HCT116 (cell line): ENCODE measurements around the gene PDE4B. TPM values are rescaled to one million over a fixed set of nuclear protein-coding genes. Genes with fewer than 3 reads are reported as not detected.

Experiments used
- ATAC-seq: fragments of 200-7000 bp; cut with Tn5 transposase; 2 replicates; pipeline ENCODE4 v1.9.1; 2020; ENCODE audit warnings: mild to moderate bottlenecking, moderate library complexity
- BruUV-seq: library from RNA; stranded (reverse); fragments of 400-500 nt; replicated peaks from 2 replicates; lab custom pipeline; 2021; lab: Mats Ljungman, UMichigan
- CTCF ChIA-PET: fragments of 300-600 bp; sonication (Branson Sonifier 250); formaldehyde crosslinking; loops from one replicate; lab custom pipeline; 2021; ENCODE audit warnings: antibody characterized with exemption; lab: Charles Lee
- POLR2A ChIA-PET: fragments of 300-600, 350-600 bp; sonication (Branson Sonifier 250); formaldehyde crosslinking; loops from one replicate; lab custom pipeline; 2021; ENCODE audit warnings: antibody characterized with exemption; lab: Charles Lee
- RAD21 ChIA-PET, 2 experiments: fragments of 300-600 bp; sonication (Branson Sonifier 250); formaldehyde crosslinking; loops; one replicate each; lab custom pipeline; 2023; ENCODE audit warnings: low total read pairs in 2 of 2; ENCODE audit not compliant: uncharacterized antibody in 2 of 2, unreplicated experiment in 2 of 2, low non-redundant PET in 1 of 2; lab: Charles Lee
- DNase-seq: peaks from one replicate; pipeline ENCODE4 v3.0.0-alpha.2; 2010; ENCODE audit warnings: low read depth, low spot score
- H2AFZ ChIP-seq: fragments of 200-600 bp; shearing (Covaris generic), sonication (generic); 2 replicates; pipeline ENCODE4 v1.6.1; 2017; ENCODE audit warnings: low read depth, mixed run types, mixed read lengths, antibody characterized with exemption, low read length; ENCODE audit not compliant: poor library complexity, severe bottlenecking
- H3K27ac ChIP-seq: 2 replicates; pipeline ENCODE4 v1.5.1; 2012; ENCODE audit warnings: low read depth, low read length
- H3K27me3 ChIP-seq: fragments of 200-600 bp; sonication (generic); 2 replicates; pipeline ENCODE4 v1.6.1; 2016; ENCODE audit warnings: mixed run types, low read length, mixed read lengths; ENCODE audit not compliant: insufficient read depth
- H3K36me3 ChIP-seq, 2 experiments: fragments of 200-500 bp in 1 of 2; fragments of 200-600 bp in 1 of 2; sonication (Bioruptor generic) in 1 of 2; sonication (generic) in 1 of 2; 2 replicates each; pipeline versions ENCODE4 v1.5.1 to v1.6.1; 2014 to 2016; ENCODE audit warnings: low read length in 2 of 2, inconsistent platforms in 1 of 2, mixed read lengths in 1 of 2, mixed run types in 1 of 2; ENCODE audit not compliant: insufficient read depth in 2 of 2, control insufficient read depth in 1 of 2
- H3K4me1 ChIP-seq, 2 experiments: fragments of 200-600 bp in 1 of 2; sonication (generic) in 1 of 2; 2 replicates each; pipeline versions ENCODE4 v1.5.1 to v1.6.1; 2012 to 2017; ENCODE audit warnings: low read length in 2 of 2, inconsistent platforms in 1 of 2, mild to moderate bottlenecking in 1 of 2, mixed read lengths in 1 of 2, mixed run types in 1 of 2, moderate library complexity in 1 of 2; ENCODE audit not compliant: insufficient read depth in 2 of 2, control insufficient read depth in 1 of 2
- H3K4me2 ChIP-seq: fragments of 200-600 bp; sonication (generic); 2 replicates; pipeline ENCODE4 v1.6.1; 2017; ENCODE audit warnings: mixed run types, low read length, mixed read lengths
- H3K4me3 ChIP-seq, 2 experiments: fragments of 200-600 bp in 1 of 2; sonication (generic) in 1 of 2; replicated peaks in 1 of 2; 2 replicates each; pipeline ENCODE4 v1.5.1; 2011 to 2016; ENCODE audit warnings: low read length in 2 of 2, control low read depth in 1 of 2, low read depth in 1 of 2, mild to moderate bottlenecking in 1 of 2, mixed read lengths in 1 of 2, mixed run types in 1 of 2
- H3K79me2 ChIP-seq: fragments of 200-600 bp; sonication (generic); 2 replicates; pipeline ENCODE4 v1.6.1; 2017; ENCODE audit warnings: mild to moderate bottlenecking, mixed run types, low read length, moderate library complexity, mixed read lengths; ENCODE audit not compliant: insufficient read depth
- H3K9ac ChIP-seq: fragments of 200-600 bp; sonication (generic); 2 replicates; pipeline ENCODE4 v1.6.1; 2016; ENCODE audit warnings: low read length, mixed read lengths
- H3K9me2 ChIP-seq: fragments of 200-600 bp; sonication (generic), shearing (Covaris generic); 2 replicates; pipeline ENCODE4 v1.6.1; 2017; ENCODE audit warnings: mixed run types, mild to moderate bottlenecking, moderate library complexity; ENCODE audit not compliant: insufficient read depth
- H3K9me3 ChIP-seq, 2 experiments: fragments of 200-500 bp in 1 of 2; fragments of 200-600 bp in 1 of 2; sonication (Bioruptor generic) in 1 of 2; sonication (generic) in 1 of 2; 2 replicates each; pipeline ENCODE4 v1.6.1; 2014 to 2017; ENCODE audit warnings: low read length in 2 of 2, mixed read lengths in 2 of 2, inconsistent platforms in 1 of 2, low read depth in 1 of 2, mild to moderate bottlenecking in 1 of 2, mixed run types in 1 of 2, moderate library complexity in 1 of 2; ENCODE audit not compliant: control insufficient read depth in 1 of 2, insufficient read depth in 1 of 2
- H4K20me1 ChIP-seq: fragments of 200-600 bp; sonication (generic), shearing (Covaris generic); 2 replicates; pipeline ENCODE4 v1.6.1; 2017; ENCODE audit warnings: mixed run types, mild to moderate bottlenecking, moderate library complexity; ENCODE audit not compliant: insufficient read depth
- CBX3 ChIP-seq: IDR thresholded peaks from 2 replicates; pipeline ENCODE4 v1.6.1; 2012; ENCODE audit warnings: low read depth
- EGR1 ChIP-seq: IDR thresholded peaks from 2 replicates; pipeline ENCODE4 v1.6.1; 2012; ENCODE audit warnings: low read depth
- ELF1 ChIP-seq: IDR thresholded peaks from 2 replicates; pipeline ENCODE4 v1.6.1; 2012; ENCODE audit warnings: low read depth, borderline replicate concordance
- JUND ChIP-seq: IDR thresholded peaks from 2 replicates; pipeline ENCODE4 v1.6.1; 2012
- POLR2A ChIP-seq: IDR thresholded peaks from 2 replicates; pipeline ENCODE4 v1.7.0; 2011; ENCODE audit warnings: borderline replicate concordance; ENCODE audit not compliant: insufficient read depth, insufficient read length; ENCODE audit errors: extremely low read depth
- SIN3A ChIP-seq: IDR thresholded peaks from 2 replicates; pipeline ENCODE4 v1.6.1; 2012; ENCODE audit warnings: low read depth
- SRF ChIP-seq: IDR thresholded peaks from 2 replicates; pipeline ENCODE4 v1.6.1; 2012; ENCODE audit warnings: low read depth
- TCF7L2 ChIP-seq: IDR thresholded peaks from 2 replicates; pipeline ENCODE4 v1.7.0; 2011; ENCODE audit warnings: borderline replicate concordance, inconsistent platforms; ENCODE audit not compliant: insufficient read depth, insufficient read length; ENCODE audit errors: extremely low read depth
- intact Hi-C: fragments of 100-400 bp; cut with micrococcal nuclease; formaldehyde crosslinking; loops from 2 replicates; pipeline ENCODE4 v1.10.0; 2022
- total RNA-seq: library from RNA; stranded (reverse); gene quantifications from one replicate; pipeline ENCODE4 v1.2.1, GENCODE V29; 2021; ENCODE audit not compliant: unreplicated experiment
- TF ChIP-seq, protein P1 (sequence below): IDR thresholded peaks from 2 replicates; pipeline ENCODE4 v1.6.1; 2012

PDE4B gene
- total RNA-seq, 1 experiment from 2014 or later: 76.9 TPM

DNA sequence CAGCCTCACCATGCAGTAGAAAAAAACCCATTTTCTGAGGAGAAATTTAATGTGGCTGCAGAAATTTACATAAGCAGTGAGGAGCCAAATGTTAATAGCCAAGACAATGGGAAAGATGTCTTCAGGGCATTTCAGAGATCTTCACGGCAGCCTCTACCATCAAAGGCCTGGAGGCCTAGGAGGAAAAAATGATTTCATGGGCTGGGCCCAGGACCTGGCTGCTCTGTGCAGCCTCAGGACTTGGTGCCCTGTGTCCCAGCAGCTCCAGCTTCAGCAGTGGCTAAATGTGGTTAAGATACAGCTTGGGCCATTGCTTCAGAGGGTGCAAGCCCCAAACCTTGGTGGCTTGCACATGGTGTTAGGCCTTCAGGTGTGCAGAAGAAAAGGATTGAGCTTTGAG lies 48.0 kb upstream of the PDE4B start:
- no peak for ATAC-seq
- no TSS peak for BruUV-seq
- intact Hi-C loops: no loop called here

DNA sequence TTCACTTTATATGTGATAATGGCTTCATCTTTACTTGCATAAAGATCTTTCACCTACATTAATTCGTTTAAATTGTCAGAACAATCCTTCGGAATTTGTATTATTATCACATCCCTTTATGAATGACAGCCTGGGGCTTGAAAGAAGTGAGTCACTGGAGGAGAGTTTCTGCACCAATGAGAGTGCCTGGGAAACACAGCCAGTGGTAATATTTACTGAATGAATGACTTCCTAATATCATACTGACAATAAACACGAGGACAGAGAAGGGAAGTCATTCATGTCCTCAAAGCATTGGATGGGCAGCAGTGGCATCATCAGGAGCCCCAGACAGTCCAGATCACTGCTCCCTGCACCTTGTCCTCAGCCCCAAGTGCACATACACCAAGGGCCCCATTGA lies 40.7 kb upstream of the PDE4B start:
- intact Hi-C loops: no loop called here

More for the DNA sequence above, 48.0 kb upstream of the PDE4B start:
- no peak for TF ChIP-seq TCF7L2
- TF ChIP-seq SRF: no peak
- TF ChIP-seq JUND: no peak
- TF ChIP-seq, protein P1, sequence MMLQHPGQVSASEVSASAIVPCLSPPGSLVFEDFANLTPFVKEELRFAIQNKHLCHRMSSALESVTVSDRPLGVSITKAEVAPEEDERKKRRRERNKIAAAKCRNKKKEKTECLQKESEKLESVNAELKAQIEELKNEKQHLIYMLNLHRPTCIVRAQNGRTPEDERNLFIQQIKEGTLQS: no peak
- no peak for TF ChIP-seq ELF1
- TF ChIP-seq CBX3: no peak
- no peak for TF ChIP-seq POLR2A
- no peak overlapping the region for H3K4me2 ChIP-seq
- DNase-seq: no peak
- H3K27me3 ChIP-seq: no peaks in the 10 kb centered on the region
- no peaks in the 10 kb centered on the region for H4K20me1 ChIP-seq
- H2AFZ ChIP-seq: no peak overlapping the region
- ChIA-PET POLR2A (no interaction called here), CTCF (no interaction called here), RAD21 (no interaction called here)
- H3K79me2 ChIP-seq: no peaks in the 10 kb centered on the region
- H3K9ac ChIP-seq: no peak overlapping the region
- H3K36me3 ChIP-seq: no peaks in the 10 kb centered on the region
- no peaks in the 10 kb centered on the region for H3K4me1 ChIP-seq
- H3K4me3 ChIP-seq: no peak overlapping the region
- H3K9me2 ChIP-seq: no peaks in the 10 kb centered on the region
- H3K9me3 ChIP-seq: no peaks in the 10 kb centered on the region; a peak in 1 of 4 replicates
- no peak overlapping the region for H3K27ac ChIP-seq

More for the DNA sequence above, 40.7 kb upstream of the PDE4B start:
- no peaks in the 10 kb centered on the region for H3K27me3 ChIP-seq
- H3K9me3 ChIP-seq: no peaks in the 10 kb centered on the region
- no TSS peak for BruUV-seq
- H3K79me2 ChIP-seq: no peaks in the 10 kb centered on the region
- DNase-seq (no peak), ATAC-seq (no peak)
- no peaks in the 10 kb centered on the region for H3K4me1 ChIP-seq
- ChIA-PET POLR2A (no interaction called here), CTCF (no interaction called here)
- no peak overlapping the region for H3K9ac ChIP-seq
- no peaks in the 10 kb centered on the region for H4K20me1 ChIP-seq
- no peaks in the 10 kb centered on the region for H3K36me3 ChIP-seq
- H3K27ac ChIP-seq: no peak overlapping the region
- no peak overlapping the region for H3K4me3 ChIP-seq
- H3K4me2 ChIP-seq: no peak overlapping the region
- no peak for TF ChIP-seq EGR1
- no peak for TF ChIP-seq SIN3A
- TF ChIP-seq, protein P1: no peak
- TF ChIP-seq, all 23 proteins: peak for 0
- Histone ChIP-seq H3K9me2 (no peaks in the 10 kb centered on the region), H2AFZ (no peak overlapping the region)
- RAD21 ChIA-PET: no interaction called here
